ENCODE data around the gene BBS9. TPM values are rescaled to one million over a fixed set of nuclear protein-coding genes. Genes with fewer than 3 reads are reported as not detected.

Gene BBS9
- total and polyA plus RNA-seq, 2 donors (not counting 1 experiment from before 2014, with no cell fraction given) = 8.4 to 45.2 TPM

DNA sequence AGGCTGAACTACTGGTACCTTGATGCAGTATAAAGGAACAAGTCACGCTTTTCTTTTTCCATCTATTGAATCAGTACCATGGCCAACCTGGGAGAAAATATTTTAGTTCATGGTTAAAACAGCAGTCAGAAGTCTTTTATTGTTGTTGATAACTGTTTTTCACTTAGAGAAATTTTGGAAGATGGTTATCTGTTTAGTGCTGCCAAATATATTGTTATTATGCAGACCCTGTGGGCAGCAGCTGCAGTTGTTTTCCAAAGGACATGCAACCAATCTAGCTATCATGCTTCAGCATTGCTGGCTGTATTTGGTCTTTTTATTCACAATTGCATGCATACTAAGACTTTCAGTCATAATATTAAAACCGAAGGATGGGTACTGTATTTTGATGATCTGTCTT lies 169.5 kb downstream of the BBS9 start:
- ChIA-PET CTCF (no interaction called here), POLR2A (no interaction called here)
- H3K4me2 ChIP-seq (replicated peaks; ENCODE audit: low read depth, low read length, poor library complexity, severe bottlenecking) = no peak overlapping the region
- no peak overlapping the region for H2AFZ ChIP-seq (ENCODE audit: insufficient read depth, low read depth, low read length, poor library complexity, severe bottlenecking)
- intact Hi-C loops (cut with micrococcal nuclease) = no loop called here
- H3K9ac ChIP-seq (ENCODE audit: low read length) = no peak overlapping the region
- no peak overlapping the region for H3K27ac ChIP-seq (ENCODE audit: low read length in 2 of 2)
- no peaks in the 10 kb centered on the region for H3K79me2 ChIP-seq (ENCODE audit: control insufficient read depth, insufficient read depth, low read length)
- no peak overlapping the region for H3K4me3 ChIP-seq (ENCODE audit: control extremely low read depth in 1 of 5, extremely low read depth in 1 of 5, insufficient read depth in 1 of 5, low read depth in 2 of 5, low read length in 4 of 5)
- H3K27ac Mint-ChIP-seq = no peak overlapping the region
- TF ChIP-seq, protein P1, sequence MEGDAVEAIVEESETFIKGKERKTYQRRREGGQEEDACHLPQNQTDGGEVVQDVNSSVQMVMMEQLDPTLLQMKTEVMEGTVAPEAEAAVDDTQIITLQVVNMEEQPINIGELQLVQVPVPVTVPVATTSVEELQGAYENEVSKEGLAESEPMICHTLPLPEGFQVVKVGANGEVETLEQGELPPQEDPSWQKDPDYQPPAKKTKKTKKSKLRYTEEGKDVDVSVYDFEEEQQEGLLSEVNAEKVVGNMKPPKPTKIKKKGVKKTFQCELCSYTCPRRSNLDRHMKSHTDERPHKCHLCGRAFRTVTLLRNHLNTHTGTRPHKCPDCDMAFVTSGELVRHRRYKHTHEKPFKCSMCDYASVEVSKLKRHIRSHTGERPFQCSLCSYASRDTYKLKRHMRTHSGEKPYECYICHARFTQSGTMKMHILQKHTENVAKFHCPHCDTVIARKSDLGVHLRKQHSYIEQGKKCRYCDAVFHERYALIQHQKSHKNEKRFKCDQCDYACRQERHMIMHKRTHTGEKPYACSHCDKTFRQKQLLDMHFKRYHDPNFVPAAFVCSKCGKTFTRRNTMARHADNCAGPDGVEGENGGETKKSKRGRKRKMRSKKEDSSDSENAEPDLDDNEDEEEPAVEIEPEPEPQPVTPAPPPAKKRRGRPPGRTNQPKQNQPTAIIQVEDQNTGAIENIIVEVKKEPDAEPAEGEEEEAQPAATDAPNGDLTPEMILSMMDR (IDR thresholded peaks at IDR 0.05) = no peak
- no peak for TF ChIP-seq EZH2 (IDR thresholded peaks at IDR 0.05; ENCODE audit: borderline replicate concordance, insufficient read depth, low read depth, low read length, poor library complexity, severe bottlenecking)
- no peaks in the 10 kb centered on the region for H3K36me3 ChIP-seq (replicated peaks in 1 of 2; ENCODE audit: control extremely low read depth in 1 of 2, control insufficient read depth in 1 of 2, extremely low read depth in 1 of 2, insufficient read depth in 2 of 2, low read length in 1 of 2)
- no peaks in the 10 kb centered on the region for H3K27me3 ChIP-seq (replicated peaks in 1 of 4; ENCODE audit: control extremely low read depth in 1 of 4, control insufficient read depth in 3 of 4, insufficient read depth in 4 of 4, low read length in 3 of 4)
- H3K4me3 Mint-ChIP-seq = no peak overlapping the region
- H3K9me3 Mint-ChIP-seq (ENCODE audit: insufficient read depth) = peaks cover 12% of the 10 kb centered on the region
- no peaks in the 10 kb centered on the region for H3K27me3 Mint-ChIP-seq
- H3K9me3 ChIP-seq (ENCODE audit: control extremely low read depth in 1 of 3, control insufficient read depth in 2 of 3, insufficient read depth in 1 of 3, low read length in 2 of 3) = peaks cover 4 to 7% (median 5%) of the 10 kb centered on the region in 3 donors
- no peak for ATAC-seq (ENCODE audit: low read depth)
- DNase-seq = no peak
- no peaks in the 10 kb centered on the region for H4K20me1 ChIP-seq (ENCODE audit: control insufficient read depth, insufficient read depth, low read length, poor library complexity, severe bottlenecking)
- H3K4me1 ChIP-seq (ENCODE audit: control insufficient read depth in 2 of 2, insufficient read depth in 2 of 2, low read length in 2 of 2) = no peaks in the 10 kb centered on the region
- H3K4me1 Mint-ChIP-seq = no peaks in the 10 kb centered on the region
- WGBS (ENCODE audit: insufficient coverage) = no CpG with 5 or more reads among the region's 2 CpGs

DNA sequence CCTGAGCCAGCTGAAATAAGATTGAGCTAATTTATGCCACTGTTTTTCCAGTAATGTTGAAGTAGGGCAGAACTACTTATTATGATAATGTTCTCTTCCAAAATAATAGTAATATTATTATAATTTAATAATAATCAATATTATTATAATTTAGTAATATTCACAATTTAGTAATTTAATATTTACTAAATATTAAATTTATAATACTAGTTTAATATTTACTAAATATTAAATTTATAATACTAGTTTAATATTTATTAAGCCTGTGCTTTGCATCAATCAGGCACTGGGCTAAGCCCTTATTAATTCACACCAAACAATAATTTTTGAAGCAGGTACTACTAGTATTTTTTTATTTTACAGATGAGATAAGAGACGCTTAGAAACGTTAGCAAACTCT lies 170.1 kb downstream of the BBS9 start:
- no peak overlapping the region for H3K4me3 Mint-ChIP-seq
- H2AFZ ChIP-seq (ENCODE audit: insufficient read depth, low read depth, low read length, poor library complexity, severe bottlenecking) = no peak overlapping the region
- H3K27ac Mint-ChIP-seq = no peak overlapping the region
- TF ChIP-seq EZH2 (IDR thresholded peaks at IDR 0.05; ENCODE audit: borderline replicate concordance, insufficient read depth, low read depth, low read length, poor library complexity, severe bottlenecking) = no peak
- TF ChIP-seq, protein P1 (IDR thresholded peaks at IDR 0.05) = no peak
- H3K4me2 ChIP-seq (replicated peaks; ENCODE audit: low read depth, low read length, poor library complexity, severe bottlenecking) = no peak overlapping the region
- no peaks in the 10 kb centered on the region for H3K4me1 ChIP-seq (ENCODE audit: control insufficient read depth in 2 of 2, insufficient read depth in 2 of 2, low read length in 2 of 2)
- no peak overlapping the region for H3K9ac ChIP-seq (ENCODE audit: low read length)
- ATAC-seq (ENCODE audit: low read depth) (no peak), DNase-seq (no peak)
- no peaks in the 10 kb centered on the region for H3K27me3 ChIP-seq (replicated peaks in 1 of 4; ENCODE audit: control extremely low read depth in 1 of 4, control insufficient read depth in 3 of 4, insufficient read depth in 4 of 4, low read length in 3 of 4)
- H3K4me3 ChIP-seq (ENCODE audit: control extremely low read depth in 1 of 5, extremely low read depth in 1 of 5, insufficient read depth in 1 of 5, low read depth in 2 of 5, low read length in 4 of 5) = no peak overlapping the region
- ChIA-PET CTCF (no interaction called here), POLR2A (no interaction called here)
- no peaks in the 10 kb centered on the region for H3K79me2 ChIP-seq (ENCODE audit: control insufficient read depth, insufficient read depth, low read length)
- H3K4me1 Mint-ChIP-seq = no peaks in the 10 kb centered on the region
- H3K36me3 ChIP-seq (replicated peaks in 1 of 2; ENCODE audit: control extremely low read depth in 1 of 2, control insufficient read depth in 1 of 2, extremely low read depth in 1 of 2, insufficient read depth in 2 of 2, low read length in 1 of 2) = no peaks in the 10 kb centered on the region
- H3K9me3 ChIP-seq (ENCODE audit: control extremely low read depth in 1 of 3, control insufficient read depth in 2 of 3, insufficient read depth in 1 of 3, low read length in 2 of 3) = peaks cover 4 to 10% (median 7%) of the 10 kb centered on the region in 3 donors
- intact Hi-C loops (cut with micrococcal nuclease) = no loop called here
- peaks cover 12% of the 10 kb centered on the region for H3K9me3 Mint-ChIP-seq (ENCODE audit: insufficient read depth)
- no peaks in the 10 kb centered on the region for H3K27me3 Mint-ChIP-seq
- no peak overlapping the region for H3K27ac ChIP-seq (ENCODE audit: low read length in 2 of 2)
- no peaks in the 10 kb centered on the region for H4K20me1 ChIP-seq (ENCODE audit: control insufficient read depth, insufficient read depth, low read length, poor library complexity, severe bottlenecking)
- no CpG with 5 or more reads among the region's 2 CpGs for WGBS (ENCODE audit: insufficient coverage)

Data from B cell (primary cell).